Measurements from ENCODE around the gene GGNBP2.

GGNBP2 gene

DNA sequence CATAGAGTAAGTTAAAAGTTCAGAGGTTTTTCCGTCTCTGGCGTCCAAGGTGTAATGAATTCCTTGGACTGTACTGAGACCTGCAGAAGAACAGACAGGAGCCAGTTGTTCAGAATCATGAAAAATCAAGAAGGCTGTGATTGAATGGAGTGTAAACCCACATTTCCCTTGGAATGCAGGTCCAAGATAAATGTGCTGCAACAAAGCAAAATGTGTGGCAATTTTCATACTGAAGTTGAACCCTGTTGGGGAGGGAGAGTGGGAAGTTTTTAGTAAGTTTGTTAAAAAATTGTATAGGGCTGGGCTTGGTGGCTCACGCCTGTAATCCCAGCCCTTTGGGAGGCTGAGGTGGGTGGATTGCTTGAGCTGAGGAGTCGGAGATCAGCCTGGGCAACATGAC lies 21.4 kb downstream of the GGNBP2 start:
- ChIA-PET CTCF (interaction anchor here (0.6 to 1.5 kb wide), 2 partner anchors 10 to 13 kb away, joined by 3 read pairs; no protein-coding TSS in a partner anchor), POLR2A (no interaction called here)
- H3K4me3 ChIP-seq (ENCODE audit: low read depth, low read length): no peak overlapping the region
- TF ChIP-seq, protein P1, sequence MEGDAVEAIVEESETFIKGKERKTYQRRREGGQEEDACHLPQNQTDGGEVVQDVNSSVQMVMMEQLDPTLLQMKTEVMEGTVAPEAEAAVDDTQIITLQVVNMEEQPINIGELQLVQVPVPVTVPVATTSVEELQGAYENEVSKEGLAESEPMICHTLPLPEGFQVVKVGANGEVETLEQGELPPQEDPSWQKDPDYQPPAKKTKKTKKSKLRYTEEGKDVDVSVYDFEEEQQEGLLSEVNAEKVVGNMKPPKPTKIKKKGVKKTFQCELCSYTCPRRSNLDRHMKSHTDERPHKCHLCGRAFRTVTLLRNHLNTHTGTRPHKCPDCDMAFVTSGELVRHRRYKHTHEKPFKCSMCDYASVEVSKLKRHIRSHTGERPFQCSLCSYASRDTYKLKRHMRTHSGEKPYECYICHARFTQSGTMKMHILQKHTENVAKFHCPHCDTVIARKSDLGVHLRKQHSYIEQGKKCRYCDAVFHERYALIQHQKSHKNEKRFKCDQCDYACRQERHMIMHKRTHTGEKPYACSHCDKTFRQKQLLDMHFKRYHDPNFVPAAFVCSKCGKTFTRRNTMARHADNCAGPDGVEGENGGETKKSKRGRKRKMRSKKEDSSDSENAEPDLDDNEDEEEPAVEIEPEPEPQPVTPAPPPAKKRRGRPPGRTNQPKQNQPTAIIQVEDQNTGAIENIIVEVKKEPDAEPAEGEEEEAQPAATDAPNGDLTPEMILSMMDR (IDR thresholded peaks at IDR 0.05; ENCODE audit: insufficient read depth, low read length, missing control alignments): no peak
- DNase-seq (ENCODE audit: low read depth, low spot score): no peak

DNA sequence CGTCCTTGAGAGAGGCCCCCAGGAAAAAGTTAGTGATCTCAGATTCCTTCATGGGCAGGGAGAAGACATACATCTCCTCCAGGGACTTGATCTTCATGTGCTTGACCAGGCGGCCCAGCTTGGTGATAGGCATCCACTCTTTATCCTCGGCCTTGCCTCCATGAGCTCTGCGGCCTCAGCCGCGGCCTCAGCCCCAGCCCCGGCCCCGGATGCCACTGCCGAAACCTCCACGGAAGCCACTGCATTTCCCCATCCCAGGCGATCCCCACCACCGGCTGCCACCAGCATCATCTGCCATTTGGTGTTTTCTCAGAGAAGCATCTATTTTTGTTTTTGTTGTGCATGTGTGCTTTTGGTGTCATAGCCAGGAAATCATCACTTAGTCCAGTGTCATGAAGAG lies 30.3 kb downstream of the GGNBP2 start:
- no peak for DNase-seq (ENCODE audit: low read depth, low spot score)
- no peak overlapping the region for H3K4me3 ChIP-seq (ENCODE audit: low read depth, low read length)
- TF ChIP-seq, protein P1 (IDR thresholded peaks at IDR 0.05; ENCODE audit: insufficient read depth, low read length, missing control alignments): no peak
- ChIA-PET CTCF (no interaction called here), POLR2A (interaction anchor here (1.0 kb wide), 1 partner anchor 11 kb away, joined by 3 read pairs; no protein-coding TSS in a partner anchor)

GRCh38 chr17:36576793-36577192 lies 32.1 kb downstream of the GGNBP2 start:
- DNase-seq (ENCODE audit: low read depth, low spot score): no peak
- no peak overlapping the region for H3K4me3 ChIP-seq (ENCODE audit: low read depth, low read length)
- ChIA-PET POLR2A (no interaction called here), CTCF (no interaction called here)
- TF ChIP-seq, protein P1 (IDR thresholded peaks at IDR 0.05; ENCODE audit: insufficient read depth, low read length, missing control alignments): no peak

- DNase-seq (ENCODE audit: low read depth, low spot score): no peak
- POLR2A ChIA-PET: no interaction called here
- CTCF ChIA-PET: interaction anchor here (1.4 kb wide), 1 partner anchor 12 kb away, joined by 3 read pairs; no protein-coding TSS in a partner anchor
- H3K4me3 ChIP-seq (ENCODE audit: low read depth, low read length): no peak overlapping the region
- TF ChIP-seq, protein P1 (IDR thresholded peaks at IDR 0.05; ENCODE audit: insufficient read depth, low read length, missing control alignments): no peak
Measured at GRCh38 chr17:36578671-36579070, 34.0 kb downstream of the GGNBP2 start.

- TF ChIP-seq, protein P1 (IDR thresholded peaks at IDR 0.05; ENCODE audit: insufficient read depth, low read length, missing control alignments): no peak
- ChIA-PET POLR2A (no interaction called here), CTCF (interaction anchor here (2.4 kb wide), 1 partner anchor 20 kb away, joined by 5 read pairs; no protein-coding TSS in a partner anchor)
- no peak overlapping the region for H3K4me3 ChIP-seq (ENCODE audit: low read depth, low read length)
- DNase-seq (ENCODE audit: low read depth, low spot score): no peak
Measured at GRCh38 chr17:36583787-36584186, 39.1 kb downstream of the GGNBP2 start.

GRCh38 chr17:36586138-36586537 lies 41.4 kb downstream of the GGNBP2 start:
- CTCF ChIA-PET: interaction anchor here (1.1 to 1.4 kb wide), 3 partner anchors 12 to 17 kb away, joined by 3 to 4 read pairs (median 3); partner anchors contain the start of gene MRM1
- POLR2A ChIA-PET: interaction anchor here (0.8 kb wide), 1 partner anchor 12 kb away, joined by 3 read pairs; no protein-coding TSS in a partner anchor
- TF ChIP-seq, protein P1 (IDR thresholded peaks at IDR 0.05; ENCODE audit: insufficient read depth, low read length, missing control alignments): no peak

More at GRCh38 chr17:36586138-36586537, 41.4 kb downstream of the GGNBP2 start:
- no peak for DNase-seq (ENCODE audit: low read depth, low spot score)
- no peak overlapping the region for H3K4me3 ChIP-seq (ENCODE audit: low read depth, low read length)

Measured in AG04449 (cell line).